GM12892 (cell line): ENCODE measurements around the gene NUCB2.

Experiments
- POLR2A ChIP-seq: IDR thresholded peaks from 2 replicates; pipeline ENCODE4 v1.6.1; 2011; ENCODE audit warnings: low read depth, low read length, control low read depth
- POLR2AphosphoS5 ChIP-seq: IDR thresholded peaks from 2 replicates; pipeline ENCODE4 v1.6.1; 2011; ENCODE audit warnings: low read depth, low read length, control low read depth

- TF ChIP-seq POLR2AphosphoS5 (no peak), POLR2A (no peak)
Observed at GRCh38 chr11:17277024-17277584, 565 bp downstream of the NUCB2 start.
